Limb (tissue), 2 donors: ENCODE results near the gene SCGB2B2.
"Not testable (repeated sequence)": the region's sequence is repeated elsewhere in the genome, so short reads cannot be mapped to it uniquely, and the experiment has no call there.

ENCODE experiments used
- DNase-seq, 2 donors: peaks; one replicate each; pipeline ENCODE4 v3.0.0-alpha.2; 2016; ENCODE audit errors: extremely low spot score in 2 of 2

The SCGB2B2 gene, protein sequence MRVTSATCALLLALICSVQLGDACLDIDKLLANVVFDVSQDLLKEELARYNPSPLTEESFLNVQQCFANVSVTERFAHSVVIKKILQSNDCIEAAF

GRCh38 chr19:34676697-34677385 is at the start of gene SCGB2B2:
TSS of gene SCGB2B2 (minus strand) at chr19:34677159. CDS start at chr19:34594563, 82,596 bp downstream.
- peak; percentile 81 to 94 for DNase-seq

GRCh38 chr19:34725400-34725799 is 48.4 kb upstream of the SCGB2B2 start:
- DNase-seq, result no peak

GRCh38 chr19:34722353-34722752 is 45.4 kb upstream of the SCGB2B2 start:
- DNase-seq, result no peak

GRCh38 chr19:34715357-34715756 is 38.4 kb upstream of the SCGB2B2 start:
- DNase-seq, result no peak

GRCh38 chr19:34713262-34713637 is 36.3 kb upstream of the SCGB2B2 start:
- DNase-seq, result no peak

- peak in 1 of 2 donors; percentile 20 for DNase-seq
These were observed 35.7 kb upstream of the SCGB2B2 start for GRCh38 chr19:34712395-34713261.

- no peak for DNase-seq
These were observed 34.9 kb upstream of the SCGB2B2 start for GRCh38 chr19:34711890-34712289.

GRCh38 chr19:34707661-34708060 is 30.7 kb upstream of the SCGB2B2 start:
- no peak for DNase-seq

DNA sequence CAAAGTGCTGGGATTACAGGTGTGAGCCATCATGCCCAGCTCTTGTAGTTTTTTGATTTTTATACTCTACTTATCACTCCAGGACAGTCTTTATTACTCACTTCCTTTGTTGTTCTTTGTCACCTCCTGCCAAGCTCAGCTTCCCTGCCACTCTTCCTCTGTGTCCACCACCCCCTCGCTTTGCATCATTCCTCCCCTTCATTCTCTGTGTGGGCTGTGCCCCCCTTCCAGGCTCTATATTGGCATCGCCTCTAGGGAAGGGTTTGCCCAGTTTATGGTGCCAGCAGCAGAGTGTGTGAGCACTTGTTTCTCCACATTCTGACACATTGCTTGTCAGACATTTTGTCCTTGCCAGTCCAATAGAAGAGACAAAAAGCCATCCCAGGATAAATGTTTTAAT is 15.6 kb upstream of the SCGB2B2 start:
- no peak for DNase-seq

- no peak for DNase-seq
These were observed 13.4 kb upstream of the SCGB2B2 start for GRCh38 chr19:34690372-34690771.

GRCh38 chr19:34688592-34688991 is 11.6 kb upstream of the SCGB2B2 start:
- DNase-seq, result no peak

DNA sequence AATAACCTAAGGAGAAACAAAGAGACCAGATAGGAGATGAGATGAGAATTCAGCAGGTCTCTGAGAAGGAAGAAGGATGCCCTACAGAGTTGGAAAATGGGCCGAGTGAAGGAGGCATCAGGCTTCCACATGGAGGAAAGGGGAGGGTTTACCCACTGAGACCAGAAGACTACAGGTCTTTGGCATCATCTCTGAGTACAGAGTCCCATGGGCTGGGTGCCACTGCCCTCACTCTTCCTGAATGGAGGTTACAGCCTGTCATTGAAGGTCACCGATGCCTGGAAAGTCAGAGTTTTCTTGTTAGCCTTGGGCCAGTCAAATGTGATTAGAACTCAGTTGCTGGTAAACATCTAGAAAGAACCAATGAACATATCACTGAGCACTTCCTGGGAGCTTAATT is 10.4 kb upstream of the SCGB2B2 start:
- DNase-seq, result no peak

DNA sequence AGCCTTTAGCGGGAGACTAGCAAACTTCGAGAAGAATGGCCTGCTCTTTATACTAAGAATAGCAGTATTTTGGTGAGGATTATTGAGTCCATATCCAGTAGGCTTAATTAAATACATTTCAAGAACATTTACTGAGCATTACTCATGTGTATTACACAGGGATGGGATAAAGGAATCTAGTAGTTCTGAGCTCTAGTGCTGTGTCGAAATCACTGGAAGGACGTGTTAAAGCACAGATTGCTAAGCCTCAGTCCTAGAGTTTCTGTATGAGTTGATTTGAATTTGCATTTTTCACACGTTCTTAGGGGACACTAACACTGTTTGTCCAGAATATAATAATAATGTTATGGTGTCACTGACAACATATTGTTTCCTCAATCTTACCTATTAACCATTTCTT is 9.5 kb upstream of the SCGB2B2 start:
- DNase-seq, result no peak

- DNase-seq, result not testable (repeated sequence)
These were observed 8.3 kb upstream of the SCGB2B2 start for GRCh38 chr19:34685266-34685665.

DNA sequence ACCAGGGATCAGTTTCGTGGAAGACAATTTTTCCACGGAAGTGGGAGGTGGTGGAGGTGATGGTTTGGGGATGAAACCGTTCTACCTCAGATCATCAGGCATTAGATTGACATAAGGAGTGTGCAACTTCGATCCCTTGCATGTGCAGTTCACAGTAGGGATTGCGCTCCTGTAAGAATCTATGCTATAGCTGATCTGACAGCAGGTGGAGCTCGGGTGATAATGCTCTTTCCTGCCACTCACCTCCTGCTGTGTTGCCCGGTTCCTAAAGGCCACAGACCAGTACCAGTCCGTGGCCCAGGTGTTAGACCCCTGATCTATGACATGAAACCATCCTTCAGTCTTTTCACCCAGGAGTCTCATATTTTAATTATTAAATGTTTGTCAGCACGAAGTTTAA is 4.5 kb upstream of the SCGB2B2 start:
- DNase-seq, result no peak

DNA sequence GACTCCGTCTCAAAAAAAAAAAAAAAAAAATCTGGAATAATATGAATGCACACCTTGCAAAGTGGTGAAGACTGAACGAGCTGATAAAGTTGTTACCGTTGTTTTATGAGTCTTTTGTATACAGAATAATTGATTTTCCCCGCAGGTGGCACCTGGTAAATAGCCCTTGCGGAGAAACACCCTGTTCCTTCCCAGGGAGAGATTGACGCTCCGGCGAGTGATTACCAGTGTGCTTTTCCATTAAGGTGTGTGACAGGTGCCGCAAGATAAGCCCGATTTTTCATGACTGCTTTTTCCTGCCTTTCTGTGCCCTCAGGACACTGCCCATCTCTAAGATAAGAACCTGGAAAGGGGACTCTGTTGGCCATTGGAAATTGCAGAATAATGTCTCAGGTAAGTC is 1.5 kb upstream of the SCGB2B2 start:
- DNase-seq, result no peak

GRCh38 chr19:34678085-34678412 is 1.1 kb upstream of the SCGB2B2 start:
- DNase-seq, result no peak

DNA sequence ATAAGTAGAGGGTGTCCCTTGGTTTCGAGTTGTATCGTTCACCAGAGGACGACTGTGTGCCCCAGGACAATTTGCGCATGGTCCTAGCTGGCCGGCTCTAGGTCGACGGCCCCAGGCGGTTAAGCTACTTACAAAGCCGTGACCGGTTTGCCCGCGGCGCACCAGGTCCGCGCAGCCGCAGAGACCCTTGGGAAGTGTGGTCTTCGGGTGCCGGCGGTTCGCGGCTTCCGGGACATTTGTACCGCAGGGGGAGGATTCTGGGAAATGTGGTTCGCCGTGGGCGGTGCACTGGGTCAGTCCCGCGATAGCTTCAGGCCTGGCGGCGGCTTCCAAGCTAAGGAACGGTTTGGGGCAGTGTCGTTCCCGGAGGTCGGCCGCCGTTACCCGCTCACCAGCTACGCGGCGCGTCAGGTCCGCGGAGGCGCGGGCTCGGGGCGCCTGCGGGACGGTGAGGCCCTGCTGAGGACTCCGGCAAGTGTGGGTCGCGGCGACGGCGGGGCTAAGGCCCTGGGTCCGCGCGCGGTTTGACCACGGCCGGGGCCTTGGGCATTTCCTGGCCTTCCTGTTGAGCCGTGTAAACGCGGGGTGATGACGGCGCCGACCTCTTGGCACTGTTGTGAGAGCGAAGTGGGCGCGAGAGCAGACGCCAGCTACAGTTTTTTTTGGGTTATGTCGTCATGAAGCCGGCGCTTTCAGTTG is 576 bp upstream of the SCGB2B2 start, which contains the start of gene ZNF302:
TSS of gene ZNF302 (plus strand) at position 293 of the 699 bp plus-strand sequence. CDS start 1,127 bp downstream, outside the sequence.
- peak; percentile 97 for DNase-seq

- no peak for DNase-seq
These were observed 1.0 kb downstream of the SCGB2B2 start for GRCh38 chr19:34675919-34676318.

DNA sequence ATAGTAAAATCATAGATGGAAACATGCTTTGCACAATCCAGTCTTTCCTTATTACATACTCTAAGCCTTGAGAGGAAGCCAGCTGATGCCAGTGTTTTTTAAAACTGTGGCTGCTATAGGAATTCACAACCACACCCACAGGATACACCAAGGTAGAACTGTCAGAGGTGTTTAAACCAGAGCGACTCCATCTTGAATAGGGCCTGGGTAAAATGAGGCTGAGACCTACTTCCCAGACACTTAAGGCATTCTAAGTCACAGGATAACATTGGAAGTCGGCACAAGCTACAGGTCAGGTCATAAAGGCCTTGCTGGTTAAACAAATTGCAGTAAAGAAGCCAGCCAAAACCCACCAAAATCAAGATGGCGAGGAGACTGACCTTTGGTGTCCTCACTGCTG is 1.7 kb downstream of the SCGB2B2 start:
- no peak for DNase-seq

GRCh38 chr19:34673590-34673989 is 3.4 kb downstream of the SCGB2B2 start:
- DNase-seq, result no peak

GRCh38 chr19:34671972-34672371 is 5.0 kb downstream of the SCGB2B2 start:
- DNase-seq, result no peak
